Activated CD4-positive, alpha-beta T cell treated with anti-CD3 and anti-CD28 coated beads, Interleukin-2, amount 50 U/mL, for 1 hour (primary cell): ENCODE measurements around the gene IQCE.
"Not testable (repeated sequence)": the region's sequence is repeated elsewhere in the genome, so short reads cannot be mapped to it uniquely, and the experiment has no call there.

Source experiments
- DNase-seq: peaks from one replicate; pipeline ENCODE4 v3.0.0-alpha.2; 2020

IQCE gene

GRCh38 chr7:2604608-2605174 lies 45.9 kb downstream of the IQCE start:
- DNase-seq = no peak

- DNase-seq = no peak
Observed at GRCh38 chr7:2605608-2606538, 47.1 kb downstream of the IQCE start.

DNA sequence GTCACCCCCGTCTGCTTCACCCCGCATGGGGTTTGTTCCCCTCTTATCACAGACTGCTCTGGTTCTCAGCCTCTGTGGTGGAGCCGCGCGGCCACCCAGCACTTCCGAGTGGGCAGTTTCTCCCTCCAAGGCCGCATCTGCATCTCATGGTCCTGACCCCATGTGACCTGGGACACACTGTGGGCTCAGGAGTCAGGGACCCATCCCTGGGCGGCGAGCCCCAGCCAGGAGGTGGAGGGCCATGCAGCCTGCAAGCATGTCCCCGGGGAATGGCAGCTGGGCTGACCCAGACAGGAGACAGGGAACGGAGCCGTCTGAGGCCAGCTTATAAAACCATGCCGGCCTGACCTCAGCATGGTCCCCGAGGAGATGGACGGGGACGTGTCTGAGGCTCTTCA lies 47.8 kb downstream of the IQCE start:
- DNase-seq = no peak

- no peak for DNase-seq
Observed at GRCh38 chr7:2607122-2607922, 48.5 kb downstream of the IQCE start.

DNA sequence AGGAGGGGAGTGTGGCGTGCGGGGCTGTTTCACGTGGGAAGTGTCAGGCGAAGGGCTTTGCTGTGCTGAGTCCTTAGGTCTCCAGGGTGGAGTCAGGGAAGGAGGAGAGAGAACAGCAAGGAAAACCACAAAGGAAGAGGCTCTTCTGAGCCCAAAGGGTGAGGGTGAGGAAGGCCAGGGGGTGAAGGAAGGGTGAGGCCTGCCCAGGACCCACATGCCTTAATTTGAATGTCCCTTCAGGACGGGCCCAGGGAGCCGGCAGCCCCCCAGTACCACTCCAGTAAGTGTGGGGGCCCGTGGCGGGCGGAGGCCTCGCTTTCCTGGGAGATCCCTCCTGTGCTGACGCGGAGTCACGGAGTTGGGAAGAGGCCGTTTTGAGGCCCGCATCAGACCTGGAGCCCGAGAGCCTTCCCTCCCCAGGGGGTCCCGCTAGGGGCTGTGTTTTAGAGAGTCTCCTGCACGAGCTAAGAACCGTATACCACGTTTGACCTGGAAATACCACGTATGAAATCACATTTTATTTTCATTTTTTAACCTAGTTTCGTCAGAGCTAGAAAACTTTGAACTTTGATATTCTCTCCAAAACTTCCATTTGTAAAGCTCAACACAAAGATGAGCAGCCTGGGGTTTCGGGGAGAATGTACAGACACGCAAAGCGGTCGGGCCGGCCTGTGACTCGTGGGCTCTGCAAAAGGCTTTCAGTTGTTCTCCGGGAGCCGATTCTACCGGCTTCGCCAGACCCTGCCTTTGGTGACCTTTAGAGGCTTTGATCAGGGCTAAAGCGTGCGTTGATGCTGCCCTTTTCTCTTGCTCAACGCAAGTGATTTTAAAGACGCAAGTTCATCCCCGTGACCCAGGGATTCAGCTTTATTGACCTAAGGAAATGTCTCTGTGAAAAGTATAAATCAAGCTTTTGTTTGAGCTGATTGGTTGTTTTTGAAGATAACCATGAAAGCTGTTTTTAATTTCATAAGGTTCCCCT lies 49.4 kb downstream of the IQCE start:
- DNase-seq = no peak

- no peak for DNase-seq
Observed at GRCh38 chr7:2608921-2609411, 50.2 kb downstream of the IQCE start.

DNA sequence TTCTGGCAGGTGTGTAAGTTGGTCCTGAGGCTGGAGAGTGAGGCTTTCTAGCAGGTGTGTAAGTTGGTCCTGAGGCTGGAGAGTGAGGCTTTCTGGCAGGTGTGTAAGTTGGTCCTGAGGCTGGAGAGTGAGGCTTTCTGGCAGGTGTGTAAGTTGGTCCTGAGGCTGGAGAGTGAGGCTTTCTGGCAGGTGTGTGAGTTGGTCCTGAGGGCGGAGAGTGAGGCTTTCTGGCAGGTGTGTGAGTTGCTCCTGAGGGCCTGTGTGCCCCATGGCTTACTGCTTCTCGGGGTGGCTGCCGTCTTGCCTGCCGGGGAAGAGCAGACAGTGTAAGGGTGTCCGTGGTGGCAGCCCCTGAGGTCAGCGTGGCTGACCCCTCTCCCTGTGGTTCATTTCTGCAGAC lies 50.9 kb downstream of the IQCE start:
- DNase-seq = not testable (repeated sequence)

GRCh38 chr7:2610466-2610865 lies 51.7 kb downstream of the IQCE start:
- DNase-seq = no peak

DNA sequence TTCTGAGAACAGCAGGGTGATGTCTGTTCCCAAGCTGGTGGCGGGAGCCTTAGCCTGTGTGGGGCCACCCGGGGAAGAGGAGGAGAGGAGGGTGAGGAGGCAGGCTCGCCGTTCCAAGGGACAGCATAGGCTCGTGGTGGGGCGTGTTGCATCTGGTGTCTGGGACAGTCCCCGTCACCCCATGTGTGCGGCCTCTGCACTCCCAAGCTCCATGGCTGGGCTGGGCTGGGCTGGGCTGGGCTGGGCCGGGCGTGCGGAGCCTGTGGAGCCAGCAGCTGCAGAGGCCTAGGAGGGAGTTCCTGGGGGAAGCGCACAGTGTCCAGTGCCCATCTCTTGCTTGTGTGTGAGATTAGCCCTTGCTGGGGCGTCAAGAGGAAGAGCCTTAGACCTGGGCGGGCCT lies 52.1 kb downstream of the IQCE start:
- no peak for DNase-seq

GRCh38 chr7:2611401-2611800 lies 52.6 kb downstream of the IQCE start:
- no peak for DNase-seq

DNA sequence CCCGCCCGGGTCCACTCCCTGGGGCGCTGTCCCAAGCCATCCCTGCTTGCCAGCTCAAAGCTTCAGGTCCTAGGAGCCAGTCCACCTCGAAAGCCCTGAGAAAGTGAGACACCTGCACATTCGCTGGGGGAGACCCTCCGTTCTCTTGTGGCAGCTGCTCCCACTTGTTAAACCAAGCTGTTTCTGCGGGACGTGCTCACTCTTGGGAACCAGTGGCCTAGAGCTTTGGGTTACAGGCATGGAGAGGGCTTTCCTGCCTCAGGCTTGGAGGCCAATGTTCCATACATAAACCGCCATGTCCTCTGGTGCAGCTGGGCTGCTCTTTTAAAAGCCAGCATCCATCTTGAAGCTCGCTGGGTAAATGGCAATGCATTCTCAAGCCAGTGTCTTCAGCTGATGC lies 53.1 kb downstream of the IQCE start:
- DNase-seq = no peak

GRCh38 chr7:2612445-2613097 lies 53.8 kb downstream of the IQCE start:
- DNase-seq = no peak

DNA sequence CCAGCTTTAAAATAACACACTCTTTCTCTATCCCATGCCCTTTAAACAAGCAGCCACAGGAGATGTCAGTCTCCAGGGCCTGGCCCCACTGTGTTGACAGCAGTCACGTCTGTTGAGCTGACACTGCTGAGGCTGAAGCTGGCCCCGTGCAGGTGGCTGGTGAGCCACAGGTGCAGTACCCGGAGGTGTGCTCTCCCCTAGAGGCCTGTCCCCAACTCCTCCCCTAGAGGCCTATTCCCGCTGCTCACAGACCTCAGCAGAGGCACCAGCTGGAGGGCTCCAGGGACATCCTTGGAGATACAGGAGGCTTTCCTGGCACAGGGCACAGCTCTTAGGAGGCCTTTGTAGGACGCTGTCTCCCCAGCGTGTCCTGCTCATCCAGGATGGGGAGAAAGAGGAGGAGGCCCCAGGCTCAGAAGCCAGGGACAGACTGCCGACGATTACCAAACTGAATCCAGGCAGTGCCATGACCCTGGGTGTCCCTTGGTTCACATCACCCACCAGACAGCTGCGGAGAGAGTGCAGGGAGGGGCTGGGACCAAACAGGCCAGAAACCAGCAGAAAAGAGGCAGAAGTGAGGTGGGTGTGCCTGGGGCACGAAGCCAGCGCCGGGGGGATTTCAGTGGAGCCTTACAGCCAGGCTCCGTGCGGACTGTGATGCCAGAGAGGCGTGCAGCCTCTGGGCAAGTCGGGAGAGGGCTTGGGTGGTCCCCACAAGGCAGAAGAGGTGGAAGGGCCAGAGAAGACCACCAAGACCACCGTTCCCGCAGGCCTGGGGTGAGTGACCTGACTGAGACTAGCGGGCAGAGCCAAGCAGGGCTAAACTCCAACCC lies 54.5 kb downstream of the IQCE start:
- no peak for DNase-seq

DNA sequence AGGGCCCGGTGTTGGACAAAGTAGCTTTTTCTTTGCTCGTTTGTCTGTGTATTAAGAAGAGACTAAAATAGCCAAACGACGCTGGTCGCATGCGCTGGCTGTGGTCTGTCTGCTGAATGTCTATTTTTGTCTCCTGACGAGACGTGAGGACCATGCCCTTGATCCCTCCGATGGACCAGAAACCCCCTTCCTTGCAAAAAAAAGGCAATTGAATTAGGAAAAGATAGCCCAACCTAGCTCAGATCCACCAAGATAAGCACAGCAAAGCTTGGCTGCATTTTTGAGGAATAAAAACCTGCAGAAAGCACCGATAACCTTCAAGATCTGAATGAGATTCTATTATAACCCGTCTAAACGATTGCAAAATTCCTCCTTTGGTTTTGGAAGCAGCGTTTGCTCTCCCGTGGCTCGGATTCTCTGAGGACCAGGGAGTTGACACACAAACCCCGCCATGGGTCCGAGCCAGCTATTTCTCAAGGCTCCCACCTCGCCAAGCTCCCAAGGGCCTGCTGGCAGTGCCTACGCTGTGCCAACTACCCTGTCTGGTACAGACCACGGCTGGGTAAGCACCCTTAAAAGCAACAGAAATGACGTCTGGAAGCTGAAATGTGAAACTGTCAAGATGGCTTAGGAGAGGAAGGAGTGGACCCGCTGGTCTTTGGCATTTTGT lies 55.3 kb downstream of the IQCE start:
- DNase-seq = no peak

- no peak for DNase-seq
Observed at GRCh38 chr7:2614631-2615330, 56.0 kb downstream of the IQCE start.

- no peak for DNase-seq
Observed at GRCh38 chr7:2616387-2617324, 57.9 kb downstream of the IQCE start.

DNA sequence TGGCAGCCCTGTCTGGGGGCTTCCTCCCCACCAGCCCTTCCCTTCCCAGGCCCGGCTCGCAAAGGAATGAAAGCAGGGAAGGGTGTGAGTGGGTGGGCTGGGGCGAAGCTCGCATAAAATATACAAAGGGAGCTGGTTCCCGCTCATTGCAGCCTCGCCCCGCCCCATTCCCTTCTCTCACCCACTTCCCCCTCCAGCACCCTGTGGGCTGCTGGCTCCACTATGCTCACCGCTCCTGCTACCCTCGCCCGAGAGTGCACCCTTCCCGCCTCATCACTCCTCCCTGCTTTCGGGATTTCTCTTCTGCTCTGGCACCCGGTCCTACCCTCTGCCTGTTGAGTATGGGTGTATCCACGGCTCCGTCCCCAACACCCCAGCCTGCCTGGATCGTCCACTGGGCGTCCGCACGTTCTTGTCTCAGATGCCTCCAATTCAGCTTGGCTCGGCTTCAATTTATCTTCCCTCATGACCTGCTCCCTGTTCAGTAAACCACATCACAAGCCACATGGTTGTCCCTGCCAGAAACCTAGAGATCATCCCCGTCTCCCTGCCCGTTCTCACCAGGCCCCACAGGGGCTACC lies 58.6 kb downstream of the IQCE start:
- no peak for DNase-seq

DNA sequence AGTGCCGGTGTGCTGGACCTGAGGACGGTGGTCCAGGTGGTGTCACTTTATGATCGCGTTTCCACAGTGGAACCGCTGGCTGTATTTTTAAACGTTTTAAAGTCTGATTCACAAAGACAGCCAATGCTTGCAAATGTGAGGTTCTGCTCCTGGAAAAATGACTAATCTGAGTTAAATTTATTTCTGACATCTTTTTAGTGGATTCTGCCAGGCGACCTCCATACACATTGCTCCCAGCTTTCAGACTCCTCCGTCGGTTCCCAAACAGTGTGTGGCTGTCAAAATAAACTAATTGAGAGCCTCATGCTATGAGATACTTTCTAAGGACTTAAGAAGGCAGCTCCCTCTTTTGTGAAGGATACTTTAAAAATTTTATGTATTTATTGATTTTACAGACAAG lies 60.3 kb downstream of the IQCE start:
- no peak for DNase-seq
